ENCODE results near the gene PDE2A.
A peak's percentile ranks its signal among the peaks of the same experiment; 100 is the strongest.

PDE2A gene

DNA sequence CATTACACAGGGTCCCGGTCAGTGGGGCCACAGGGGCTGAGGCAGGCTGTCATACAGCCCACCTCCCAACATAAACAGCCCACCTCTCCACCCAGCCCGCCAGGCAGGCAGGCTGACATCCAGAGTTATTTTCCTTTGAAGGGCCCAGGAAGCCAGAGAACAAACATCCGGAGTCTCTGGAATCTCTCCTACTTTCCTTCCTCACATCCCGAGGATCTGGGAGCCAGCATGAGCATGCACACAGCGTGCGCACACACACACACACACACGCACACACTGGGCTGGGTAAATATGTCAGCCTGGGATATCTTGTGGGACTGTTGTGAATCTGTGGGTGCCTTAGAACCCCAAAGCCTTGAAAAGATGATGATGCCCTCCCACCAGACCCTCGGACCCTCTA, 55.4 kb downstream of the PDE2A start:
- Histone ChIP-seq H3K27me3 (replicated peaks; ENCODE audit: control insufficient read depth, insufficient read depth, low read length) (peaks cover 2% of the 10 kb centered on the region), H3K4me3 (replicated peaks; ENCODE audit: low read depth, low read length) (no peak overlapping the region), H3K36me3 (ENCODE audit: control insufficient read depth, insufficient read depth, low read length) (no peaks in the 10 kb centered on the region)
- TF ChIP-seq, protein P1, sequence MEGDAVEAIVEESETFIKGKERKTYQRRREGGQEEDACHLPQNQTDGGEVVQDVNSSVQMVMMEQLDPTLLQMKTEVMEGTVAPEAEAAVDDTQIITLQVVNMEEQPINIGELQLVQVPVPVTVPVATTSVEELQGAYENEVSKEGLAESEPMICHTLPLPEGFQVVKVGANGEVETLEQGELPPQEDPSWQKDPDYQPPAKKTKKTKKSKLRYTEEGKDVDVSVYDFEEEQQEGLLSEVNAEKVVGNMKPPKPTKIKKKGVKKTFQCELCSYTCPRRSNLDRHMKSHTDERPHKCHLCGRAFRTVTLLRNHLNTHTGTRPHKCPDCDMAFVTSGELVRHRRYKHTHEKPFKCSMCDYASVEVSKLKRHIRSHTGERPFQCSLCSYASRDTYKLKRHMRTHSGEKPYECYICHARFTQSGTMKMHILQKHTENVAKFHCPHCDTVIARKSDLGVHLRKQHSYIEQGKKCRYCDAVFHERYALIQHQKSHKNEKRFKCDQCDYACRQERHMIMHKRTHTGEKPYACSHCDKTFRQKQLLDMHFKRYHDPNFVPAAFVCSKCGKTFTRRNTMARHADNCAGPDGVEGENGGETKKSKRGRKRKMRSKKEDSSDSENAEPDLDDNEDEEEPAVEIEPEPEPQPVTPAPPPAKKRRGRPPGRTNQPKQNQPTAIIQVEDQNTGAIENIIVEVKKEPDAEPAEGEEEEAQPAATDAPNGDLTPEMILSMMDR (IDR thresholded peaks at IDR 0.05; ENCODE audit: insufficient read depth, low read length, poor library complexity, severe bottlenecking) = no peak
- no peak for DNase-seq (ENCODE audit: extremely low read depth, insufficient read length)

DNA sequence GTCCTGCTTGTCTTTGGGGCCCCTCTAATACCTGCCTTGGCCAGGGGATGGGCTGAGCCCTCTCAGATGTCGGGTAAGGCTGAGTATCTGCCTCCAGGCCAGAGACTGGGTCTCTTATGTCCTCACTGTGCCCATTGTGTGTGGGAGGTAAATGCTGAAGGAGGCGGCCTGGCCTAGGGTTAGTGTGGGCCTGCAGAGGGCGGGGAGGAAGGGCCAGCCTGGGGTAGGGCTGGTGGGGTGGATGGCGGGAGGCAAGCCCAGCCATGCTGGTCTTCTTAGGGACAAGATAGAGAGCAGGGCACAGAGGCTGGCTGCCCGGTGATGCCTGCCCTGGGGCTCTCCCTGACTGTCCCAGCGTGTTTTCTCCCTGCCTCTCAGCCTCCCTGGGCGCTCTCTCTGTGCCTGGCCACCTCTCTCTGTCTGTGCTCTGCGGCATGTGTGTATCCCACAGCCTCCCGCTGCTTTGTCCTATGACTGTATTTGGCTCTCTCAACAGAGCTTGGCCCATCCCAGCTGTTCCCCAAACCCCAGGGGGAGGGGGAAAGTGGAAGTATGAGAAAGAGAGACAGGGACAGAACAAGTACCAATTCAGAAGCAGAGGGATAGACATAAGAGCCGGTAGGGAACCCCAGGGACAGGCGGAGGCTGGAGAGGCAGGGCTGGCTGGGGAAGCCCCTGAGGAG, 57.0 kb downstream of the PDE2A start:
- H3K4me3 ChIP-seq (replicated peaks; ENCODE audit: low read depth, low read length) = no peak overlapping the region
- no peaks in the 10 kb centered on the region for H3K36me3 ChIP-seq (ENCODE audit: control insufficient read depth, insufficient read depth, low read length)
- TF ChIP-seq, protein P1 (IDR thresholded peaks at IDR 0.05; ENCODE audit: insufficient read depth, low read length, poor library complexity, severe bottlenecking) = no peak
- no peak for DNase-seq (ENCODE audit: extremely low read depth, insufficient read length)
- peaks cover 2% of the 10 kb centered on the region for H3K27me3 ChIP-seq (replicated peaks; ENCODE audit: control insufficient read depth, insufficient read depth, low read length)

DNA sequence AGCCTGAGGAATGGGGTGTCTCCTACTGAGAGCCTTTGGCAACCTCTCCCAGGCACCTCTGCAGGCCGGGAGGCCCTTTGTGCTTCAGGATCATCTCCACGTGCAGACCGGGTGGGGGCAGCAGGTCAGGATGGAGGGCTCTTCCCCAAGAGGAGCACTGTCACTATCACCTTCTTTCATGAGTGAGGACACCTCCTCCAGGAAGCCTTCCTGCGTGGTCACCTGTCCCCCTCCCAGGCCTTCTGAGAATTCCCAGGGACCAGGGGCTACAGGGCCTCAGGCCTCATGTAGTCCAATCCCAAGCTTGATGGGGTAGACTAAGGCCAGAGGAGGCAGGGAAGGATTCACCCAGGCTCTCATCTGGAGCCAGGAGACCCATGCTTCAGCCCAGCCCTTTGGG, 57.6 kb downstream of the PDE2A start:
- no peak for DNase-seq (ENCODE audit: extremely low read depth, insufficient read length)
- TF ChIP-seq, protein P1 (IDR thresholded peaks at IDR 0.05; ENCODE audit: insufficient read depth, low read length, poor library complexity, severe bottlenecking) = no peak
- no peaks in the 10 kb centered on the region for H3K36me3 ChIP-seq (ENCODE audit: control insufficient read depth, insufficient read depth, low read length)
- H3K4me3 ChIP-seq (replicated peaks; ENCODE audit: low read depth, low read length) = no peak overlapping the region
- H3K27me3 ChIP-seq (replicated peaks; ENCODE audit: control insufficient read depth, insufficient read depth, low read length) = peaks cover 2% of the 10 kb centered on the region

DNA sequence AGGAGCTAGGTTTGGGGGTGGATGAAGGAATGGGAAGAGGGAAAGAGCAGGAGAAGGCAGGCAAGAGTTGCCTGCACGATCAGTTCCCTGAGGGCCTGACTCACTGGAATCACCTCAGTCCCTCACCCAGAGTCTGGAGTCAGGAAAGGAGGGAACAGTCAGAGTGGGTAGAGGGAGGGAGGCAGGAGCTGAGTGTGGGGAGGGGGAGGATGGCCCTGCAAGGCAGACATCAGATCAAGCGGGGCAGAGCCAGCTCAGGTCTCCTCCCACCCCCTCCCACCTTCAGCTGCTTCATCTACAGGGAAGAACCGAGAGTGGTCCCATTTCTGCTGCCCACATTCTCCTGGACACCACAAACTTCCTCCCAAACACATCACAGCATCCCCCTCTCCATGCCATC, 58.9 kb downstream of the PDE2A start:
- no peak overlapping the region for H3K4me3 ChIP-seq (replicated peaks; ENCODE audit: low read depth, low read length)
- H3K36me3 ChIP-seq (ENCODE audit: control insufficient read depth, insufficient read depth, low read length) = no peaks in the 10 kb centered on the region
- TF ChIP-seq, protein P1 (IDR thresholded peaks at IDR 0.05; ENCODE audit: insufficient read depth, low read length, poor library complexity, severe bottlenecking) = no peak
- no peak for DNase-seq (ENCODE audit: extremely low read depth, insufficient read length)
- H3K27me3 ChIP-seq (replicated peaks; ENCODE audit: control insufficient read depth, insufficient read depth, low read length) = peaks cover 4% of the 10 kb centered on the region

DNA sequence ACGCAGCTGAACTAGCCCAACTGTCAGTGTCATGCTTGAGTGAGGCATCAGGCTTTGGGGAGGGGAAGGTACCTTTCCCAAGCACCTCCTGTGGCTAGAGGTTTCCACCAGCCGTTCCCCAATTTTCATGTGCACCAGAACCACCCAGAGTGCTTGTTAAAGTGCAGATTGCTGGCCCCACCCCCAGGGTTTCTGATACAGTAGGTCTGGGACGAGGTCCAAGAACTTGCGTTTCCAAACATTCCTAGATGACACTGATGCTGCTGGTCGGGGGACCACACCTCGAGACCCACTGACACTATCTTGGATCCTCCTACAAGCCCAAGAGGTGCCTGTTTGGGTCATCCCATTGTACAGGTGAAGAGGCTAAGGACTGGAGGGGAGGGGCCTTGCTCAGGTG, 59.8 kb downstream of the PDE2A start:
- Histone ChIP-seq H3K27me3 (replicated peaks; ENCODE audit: control insufficient read depth, insufficient read depth, low read length) (peaks cover 4% of the 10 kb centered on the region), H3K4me3 (replicated peaks; ENCODE audit: low read depth, low read length) (no peak overlapping the region), H3K36me3 (ENCODE audit: control insufficient read depth, insufficient read depth, low read length) (no peaks in the 10 kb centered on the region)
- no peak for DNase-seq (ENCODE audit: extremely low read depth, insufficient read length)
- TF ChIP-seq, protein P1 (IDR thresholded peaks at IDR 0.05; ENCODE audit: insufficient read depth, low read length, poor library complexity, severe bottlenecking) = no peak

DNA sequence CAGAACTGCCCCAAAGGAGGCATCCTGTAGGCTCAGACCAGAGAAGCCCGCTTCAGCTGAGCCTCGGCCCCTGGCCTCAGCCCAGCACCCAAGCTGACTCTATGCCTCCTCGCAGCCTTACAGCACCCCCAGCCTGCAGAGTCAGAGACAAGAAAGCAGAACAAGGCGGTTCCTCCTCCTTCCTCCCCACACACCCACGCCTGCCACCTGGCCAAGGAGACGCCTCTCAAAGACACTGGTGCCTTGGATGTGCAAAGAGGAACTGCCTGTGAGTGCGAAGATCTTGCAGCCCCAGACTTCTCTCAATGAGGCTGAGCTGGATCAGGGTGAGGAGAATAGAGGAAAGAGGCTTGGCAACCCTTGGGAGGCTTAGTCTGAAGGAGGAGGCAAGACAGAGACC, 60.2 kb downstream of the PDE2A start:
- TF ChIP-seq, protein P1 (IDR thresholded peaks at IDR 0.05; ENCODE audit: insufficient read depth, low read length, poor library complexity, severe bottlenecking) = no peak
- Histone ChIP-seq H3K27me3 (replicated peaks; ENCODE audit: control insufficient read depth, insufficient read depth, low read length) (peaks cover 4% of the 10 kb centered on the region), H3K36me3 (ENCODE audit: control insufficient read depth, insufficient read depth, low read length) (no peaks in the 10 kb centered on the region), H3K4me3 (replicated peaks; ENCODE audit: low read depth, low read length) (no peak overlapping the region)
- DNase-seq (ENCODE audit: extremely low read depth, insufficient read length) = peak; percentile 52
